ENCODE data around the gene RCBTB1. TPM values are rescaled to one million over a fixed set of nuclear protein-coding genes. Genes with fewer than 3 reads are reported as not detected.
A peak's percentile ranks its signal among the peaks of the same experiment; 100 is the strongest.
"Not testable (repeated sequence)": the region's sequence is repeated elsewhere in the genome, so short reads cannot be mapped to it uniquely, and the experiment has no call there.

RCBTB1 gene
- total RNA-seq, 1 donor from 2014 or later = 22.3 TPM

- no peak for DNase-seq (ENCODE audit: missing footprints)
- no peak for ATAC-seq
- intact Hi-C loops (cut with DNase I) = loop anchor here (1.0 to 5.0 kb wide), 3 partner anchors 165 to 306 kb away; partner anchors contain the start of genes CAB39L and SETDB2
These were observed 22.4 kb upstream of the RCBTB1 start for GRCh38 chr13:49607761-49608160.

GRCh38 chr13:49606747-49607648, 21.6 kb upstream of the RCBTB1 start:
- ATAC-seq (peak; percentile 92), DNase-seq (ENCODE audit: missing footprints) (peak; percentile 93)
- intact Hi-C loops (cut with DNase I) = loop anchor here (1.0 to 5.0 kb wide), 3 partner anchors 165 to 306 kb away; partner anchors contain the start of genes CAB39L and SETDB2

GRCh38 chr13:49604570-49604969, 19.2 kb upstream of the RCBTB1 start:
- DNase-seq (ENCODE audit: missing footprints) = no peak
- no peak for ATAC-seq
- intact Hi-C loops (cut with DNase I) = no loop called here

GRCh38 chr13:49602615-49603014, 17.3 kb upstream of the RCBTB1 start:
- intact Hi-C loops (cut with DNase I); ATAC-seq; DNase-seq (ENCODE audit: missing footprints): not testable (repeated sequence)

GRCh38 chr13:49602005-49602404, 16.6 kb upstream of the RCBTB1 start:
- no peak for ATAC-seq
- DNase-seq (ENCODE audit: missing footprints) = no peak
- intact Hi-C loops (cut with DNase I) = no loop called here

- DNase-seq (ENCODE audit: missing footprints) = no peak
- intact Hi-C loops (cut with DNase I) = no loop called here
- ATAC-seq = no peak
These were observed 11.8 kb upstream of the RCBTB1 start for GRCh38 chr13:49597043-49597641.

GRCh38 chr13:49596221-49596620, 10.9 kb upstream of the RCBTB1 start:
- intact Hi-C loops (cut with DNase I) = no loop called here
- ATAC-seq (no peak), DNase-seq (ENCODE audit: missing footprints) (no peak)

GRCh38 chr13:49594576-49594975, 9.2 kb upstream of the RCBTB1 start:
- DNase-seq (ENCODE audit: missing footprints) (no peak), ATAC-seq (no peak)
- intact Hi-C loops (cut with DNase I) = no loop called here

- ATAC-seq; intact Hi-C loops (cut with DNase I); DNase-seq (ENCODE audit: missing footprints): not testable (repeated sequence)
These were observed 8.5 kb upstream of the RCBTB1 start for GRCh38 chr13:49593876-49594275.

GRCh38 chr13:49590714-49591113, 5.4 kb upstream of the RCBTB1 start:
- intact Hi-C loops (cut with DNase I); DNase-seq (ENCODE audit: missing footprints); ATAC-seq: not testable (repeated sequence)

GRCh38 chr13:49587311-49587847, 2.0 kb upstream of the RCBTB1 start:
- no peak for ATAC-seq
- intact Hi-C loops (cut with DNase I) = no loop called here
- DNase-seq (ENCODE audit: missing footprints) = no peak

- ATAC-seq = no peak
- intact Hi-C loops (cut with DNase I) = no loop called here
- DNase-seq (ENCODE audit: missing footprints) = no peak
These were observed 1.4 kb upstream of the RCBTB1 start for GRCh38 chr13:49586717-49587116.

- ATAC-seq = no peak
- intact Hi-C loops (cut with DNase I) = loop anchor here (2.0 kb wide), 1 partner anchor 88 kb away; no protein-coding TSS in a partner anchor
- no peak for DNase-seq (ENCODE audit: missing footprints)
These were observed 581 bp downstream of the RCBTB1 start for GRCh38 chr13:49584771-49585182.

- ATAC-seq (no peak), DNase-seq (ENCODE audit: missing footprints) (no peak)
- intact Hi-C loops (cut with DNase I) = no loop called here
These were observed 4.2 kb downstream of the RCBTB1 start for GRCh38 chr13:49580980-49581680.

GRCh38 chr13:49579501-49579900, 5.9 kb downstream of the RCBTB1 start:
- DNase-seq (ENCODE audit: missing footprints) = no peak
- ATAC-seq = no peak
- intact Hi-C loops (cut with DNase I) = no loop called here

- ATAC-seq (no peak), DNase-seq (ENCODE audit: missing footprints) (no peak)
- intact Hi-C loops (cut with DNase I) = no loop called here
These were observed 13.8 kb downstream of the RCBTB1 start for GRCh38 chr13:49571299-49572240.

GRCh38 chr13:49569993-49570689, 15.2 kb downstream of the RCBTB1 start:
- intact Hi-C loops (cut with DNase I) = no loop called here
- DNase-seq (ENCODE audit: missing footprints) = no peak
- ATAC-seq = no peak

Data from Right ventricle myocardium inferior (tissue), 1 donor.